HL-60 (cell line): ENCODE measurements around the gene MYL7.

ENCODE experiments used
- DNase-seq, 2 experiments: peaks; one replicate each; pipeline ENCODE4 v3.0.0-alpha.2; 2010 to 2020; ENCODE audit warnings: low read depth in 1 of 2, low spot score in 1 of 2
- H3K27ac ChIP-seq: fragments of 250-450 bp; sonication (Bioruptor Pico); replicated peaks from 2 replicates; pipeline ENCODE4 v1.5.1; 2020; ENCODE audit warnings: mild to moderate bottlenecking, moderate library complexity
- H3K27me3 ChIP-seq: fragments of 250-450 bp; sonication (Bioruptor Pico); 2 replicates; pipeline ENCODE4 v1.5.1; 2021; ENCODE audit warnings: mild to moderate bottlenecking, moderate library complexity; ENCODE audit not compliant: insufficient read depth, poor library complexity, severe bottlenecking
- H3K4me3 ChIP-seq: replicated peaks from 2 replicates; pipeline ENCODE4 v1.5.1; 2011; ENCODE audit warnings: mild to moderate bottlenecking, control low read depth, low read length; ENCODE audit not compliant: insufficient read depth
- CTCF ChIP-seq: IDR thresholded peaks from one replicate; pipeline ENCODE4 v1.5.1; 2011; ENCODE audit warnings: low read length, control low read depth, inconsistent platforms; ENCODE audit not compliant: insufficient read depth
- GABPA ChIP-seq: IDR thresholded peaks from 2 replicates; pipeline ENCODE4 v1.6.1; 2012; ENCODE audit warnings: low read depth
- POLR2AphosphoS5 ChIP-seq: IDR thresholded peaks from 2 replicates; pipeline ENCODE4 v1.6.1; 2012; ENCODE audit warnings: low read depth
- REST ChIP-seq: IDR thresholded peaks from 2 replicates; pipeline ENCODE4 v1.6.1; 2012; ENCODE audit warnings: low read depth; ENCODE audit not compliant: insufficient replicate concordance
- SPI1 ChIP-seq: IDR thresholded peaks from 2 replicates; pipeline ENCODE4 v1.6.1; 2012; ENCODE audit warnings: low read depth, mild to moderate bottlenecking, borderline replicate concordance

Gene MYL7

GRCh38 chr7:44158873-44159631 lies 17.9 kb upstream of the MYL7 start:
- Histone ChIP-seq H3K27me3 (no peaks in the 10 kb centered on the region), H3K27ac (no peak overlapping the region), H3K4me3 (no peak overlapping the region)
- no peak for DNase-seq
- TF ChIP-seq POLR2AphosphoS5 = no peak
- TF ChIP-seq GABPA = no peak
- TF ChIP-seq SPI1 = no peak
- no peak for TF ChIP-seq REST
- no peak for TF ChIP-seq CTCF

- Histone ChIP-seq H3K27ac (no peak overlapping the region), H3K27me3 (no peaks in the 10 kb centered on the region), H3K4me3 (no peak overlapping the region)
- TF ChIP-seq CTCF (no peak), REST (no peak), GABPA (no peak), SPI1 (no peak), POLR2AphosphoS5 (no peak)
- no peak for DNase-seq
Measured at GRCh38 chr7:44158096-44158872, 17.2 kb upstream of the MYL7 start.

- TF ChIP-seq POLR2AphosphoS5 = no peak
- TF ChIP-seq CTCF = no peak
- no peak for TF ChIP-seq REST
- TF ChIP-seq GABPA = no peak
- TF ChIP-seq SPI1 = no peak
- H3K27ac ChIP-seq = no peak overlapping the region
- DNase-seq = no peak
- no peak overlapping the region for H3K4me3 ChIP-seq
- no peaks in the 10 kb centered on the region for H3K27me3 ChIP-seq
Measured at GRCh38 chr7:44157116-44158080, 16.3 kb upstream of the MYL7 start.
